Natural killer cell (primary cell): ENCODE data around the gene PRSS50. TPM values are rescaled to one million over a fixed set of nuclear protein-coding genes. Genes with fewer than 3 reads are reported as not detected.

ENCODE experiments used
- ATAC-seq, 3 donors: fragments of 150-1000 bp in 2 of 3; fragments of 200-7000 bp in 1 of 3; cut with Tn5 transposase; 1 replicate in 1 of 3; 2 replicates in 2 of 3; pipeline ENCODE4 v1.10.0; 2021; ENCODE audit warnings: mild to moderate bottlenecking in 2 of 3, moderate library complexity in 2 of 3
- DNase-seq, 2 donors: peaks; one replicate each; pipeline versions ENCODE4 v3.0.0 to v3.0.0-alpha.2; 2013 to 2021; ENCODE audit warnings: mixed read lengths in 1 of 2
- H3K27ac ChIP-seq: one replicate; pipeline ENCODE4 v1.5.1; 2013; ENCODE audit warnings: mild to moderate bottlenecking, low read length
- H3K27me3 ChIP-seq: one replicate; pipeline ENCODE4 v1.6.1; 2013; ENCODE audit warnings: low read length; ENCODE audit not compliant: control insufficient read depth, insufficient read depth
- H3K36me3 ChIP-seq: one replicate; pipeline ENCODE4 v1.6.1; 2013; ENCODE audit warnings: low read length; ENCODE audit not compliant: control insufficient read depth, insufficient read depth
- H3K4me1 ChIP-seq: one replicate; pipeline ENCODE4 v1.6.1; 2013; ENCODE audit warnings: low read length; ENCODE audit not compliant: control insufficient read depth, insufficient read depth
- H3K4me3 ChIP-seq: one replicate; pipeline ENCODE4 v1.5.1; 2013; ENCODE audit warnings: low read length
- H3K9me3 ChIP-seq: one replicate; pipeline ENCODE4 v1.6.1; 2013; ENCODE audit warnings: low read length; ENCODE audit not compliant: control insufficient read depth, insufficient read depth
- H3K27ac Mint-ChIP-seq, 2 donors: one replicate each; pipeline ENCODE4 v1.8.0; 2022; ENCODE audit warnings: mild to moderate bottlenecking in 2 of 2, mixed read lengths in 2 of 2, moderate library complexity in 1 of 2
- H3K27me3 Mint-ChIP-seq, 2 donors: one replicate each; pipeline ENCODE4 v1.8.0; 2022; ENCODE audit warnings: low read depth in 2 of 2, mixed read lengths in 2 of 2
- H3K36me3 Mint-ChIP-seq: one replicate; pipeline ENCODE4 v1.8.0; 2022; ENCODE audit warnings: mixed read lengths
- H3K4me1 Mint-ChIP-seq, 2 donors: one replicate each; pipeline ENCODE4 v1.8.0; 2022; ENCODE audit warnings: mixed read lengths in 2 of 2
- H3K4me3 Mint-ChIP-seq: one replicate; pipeline ENCODE4 v1.8.0; 2022; ENCODE audit warnings: mild to moderate bottlenecking, moderate library complexity, mixed read lengths
- H3K9me3 Mint-ChIP-seq, 2 donors: one replicate each; pipeline ENCODE4 v1.8.0; 2022; ENCODE audit warnings: mixed read lengths in 2 of 2
- WGBS: methylation state at CpG from one replicate; pipeline ENCODE4 v1.1.7; 2013; ENCODE audit warnings: missing lambda C conversion rate; ENCODE audit not compliant: insufficient coverage; 5-methylcytosine and 5-hydroxymethylcytosine counted together
- intact Hi-C: fragments of 100-400 bp; cut with micrococcal nuclease; formaldehyde crosslinking; loops from one replicate; pipeline ENCODE4 v1.14.2; 2022
- total RNA-seq, 4 donors: library from RNA; stranded (reverse); fragments of 120-200 nt in 1 of 4; gene quantifications; one replicate each; pipeline versions ENCODE4 v1.2.3 to v1.2.4, GENCODE V29; 2013 to 2022
- TF ChIP-seq, protein P1 (sequence below): fragments of 200-600 bp; IDR thresholded peaks from one replicate; pipeline ENCODE4 v1.8.0; 2022; ENCODE audit warnings: antibody characterized with exemption

PRSS50 gene
- total RNA-seq, 3 donors from 2014 or later (not counting 1 experiment from before 2014, with no cell fraction given), result 0.16 TPM; not detected in 2

DNA sequence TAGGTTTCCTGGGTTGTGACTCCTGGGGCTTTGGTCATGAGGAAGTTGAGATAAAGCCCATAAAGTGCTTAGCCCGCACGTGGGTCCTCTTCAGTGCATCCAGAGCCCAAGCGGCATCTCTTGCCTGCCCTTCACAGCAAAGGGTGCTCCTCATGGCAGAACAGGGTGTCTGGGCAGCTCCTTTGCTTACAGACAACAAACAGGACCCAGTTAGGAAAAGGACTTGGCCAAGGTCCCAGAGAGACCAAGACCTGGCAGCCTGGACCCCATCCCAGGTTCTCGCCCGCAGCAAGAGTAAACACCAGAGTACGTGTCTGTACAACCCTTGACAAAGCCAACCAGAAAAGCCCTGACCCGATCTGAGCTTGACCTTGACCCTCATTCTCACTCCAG lies 51.2 kb downstream of the PRSS50 start:
- no peak for ATAC-seq

DNA sequence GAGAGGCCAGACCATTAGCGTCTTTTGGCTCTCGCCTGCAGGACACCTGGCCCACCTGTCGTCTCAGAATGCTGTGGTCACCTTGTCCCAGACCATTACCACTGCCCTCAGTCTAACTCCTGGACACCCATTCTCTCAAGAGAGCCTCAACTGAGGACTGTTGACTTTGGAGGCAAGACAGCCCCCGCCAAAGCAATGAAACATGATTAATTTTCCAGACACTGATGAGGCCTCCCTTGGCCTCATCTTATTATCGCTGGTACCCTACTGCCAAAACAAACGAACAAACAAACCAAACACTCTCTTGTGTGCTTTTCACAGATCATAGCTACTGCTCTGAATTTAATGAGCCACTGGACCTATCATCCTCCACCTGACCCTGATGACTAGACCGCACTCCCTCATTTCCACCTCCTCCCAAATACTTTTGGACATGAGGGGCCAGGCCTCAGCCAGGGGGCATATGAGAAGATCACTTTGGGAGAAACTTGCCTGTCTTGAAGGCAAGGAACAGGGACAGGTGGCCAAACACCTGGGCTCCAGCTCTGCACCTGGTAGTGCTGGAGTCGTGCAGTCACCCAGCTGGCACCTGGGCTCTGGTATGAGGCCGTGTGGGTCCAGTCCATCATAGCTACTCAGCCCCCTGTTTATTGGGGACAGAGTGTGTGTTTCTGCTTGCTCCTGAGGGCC lies 51.8 kb downstream of the PRSS50 start:
- H3K9me3 Mint-ChIP-seq, result no peaks in the 10 kb centered on the region

More for the DNA sequence above, 51.2 kb downstream of the PRSS50 start:
- Mint-ChIP-seq H3K4me3 (no peak overlapping the region), H3K27ac (peak overlapping the region in 1 of 2 donors; percentile 4), H3K4me1 (no peaks in the 10 kb centered on the region), H3K36me3 (no peaks in the 10 kb centered on the region), H3K9me3 (no peaks in the 10 kb centered on the region), H3K27me3 (no peaks in the 10 kb centered on the region)
- Histone ChIP-seq H3K27ac (no peak overlapping the region), H3K4me1 (no peaks in the 10 kb centered on the region), H3K4me3 (no peak overlapping the region), H3K36me3 (no peaks in the 10 kb centered on the region), H3K27me3 (no peaks in the 10 kb centered on the region), H3K9me3 (no peaks in the 10 kb centered on the region)
- intact Hi-C loops, result no loop called here
- 86% methylated on average over 7 of the region's 7 CpGs for WGBS
- no peak for DNase-seq
- TF ChIP-seq, protein P1, sequence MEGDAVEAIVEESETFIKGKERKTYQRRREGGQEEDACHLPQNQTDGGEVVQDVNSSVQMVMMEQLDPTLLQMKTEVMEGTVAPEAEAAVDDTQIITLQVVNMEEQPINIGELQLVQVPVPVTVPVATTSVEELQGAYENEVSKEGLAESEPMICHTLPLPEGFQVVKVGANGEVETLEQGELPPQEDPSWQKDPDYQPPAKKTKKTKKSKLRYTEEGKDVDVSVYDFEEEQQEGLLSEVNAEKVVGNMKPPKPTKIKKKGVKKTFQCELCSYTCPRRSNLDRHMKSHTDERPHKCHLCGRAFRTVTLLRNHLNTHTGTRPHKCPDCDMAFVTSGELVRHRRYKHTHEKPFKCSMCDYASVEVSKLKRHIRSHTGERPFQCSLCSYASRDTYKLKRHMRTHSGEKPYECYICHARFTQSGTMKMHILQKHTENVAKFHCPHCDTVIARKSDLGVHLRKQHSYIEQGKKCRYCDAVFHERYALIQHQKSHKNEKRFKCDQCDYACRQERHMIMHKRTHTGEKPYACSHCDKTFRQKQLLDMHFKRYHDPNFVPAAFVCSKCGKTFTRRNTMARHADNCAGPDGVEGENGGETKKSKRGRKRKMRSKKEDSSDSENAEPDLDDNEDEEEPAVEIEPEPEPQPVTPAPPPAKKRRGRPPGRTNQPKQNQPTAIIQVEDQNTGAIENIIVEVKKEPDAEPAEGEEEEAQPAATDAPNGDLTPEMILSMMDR, result no peak

DNA sequence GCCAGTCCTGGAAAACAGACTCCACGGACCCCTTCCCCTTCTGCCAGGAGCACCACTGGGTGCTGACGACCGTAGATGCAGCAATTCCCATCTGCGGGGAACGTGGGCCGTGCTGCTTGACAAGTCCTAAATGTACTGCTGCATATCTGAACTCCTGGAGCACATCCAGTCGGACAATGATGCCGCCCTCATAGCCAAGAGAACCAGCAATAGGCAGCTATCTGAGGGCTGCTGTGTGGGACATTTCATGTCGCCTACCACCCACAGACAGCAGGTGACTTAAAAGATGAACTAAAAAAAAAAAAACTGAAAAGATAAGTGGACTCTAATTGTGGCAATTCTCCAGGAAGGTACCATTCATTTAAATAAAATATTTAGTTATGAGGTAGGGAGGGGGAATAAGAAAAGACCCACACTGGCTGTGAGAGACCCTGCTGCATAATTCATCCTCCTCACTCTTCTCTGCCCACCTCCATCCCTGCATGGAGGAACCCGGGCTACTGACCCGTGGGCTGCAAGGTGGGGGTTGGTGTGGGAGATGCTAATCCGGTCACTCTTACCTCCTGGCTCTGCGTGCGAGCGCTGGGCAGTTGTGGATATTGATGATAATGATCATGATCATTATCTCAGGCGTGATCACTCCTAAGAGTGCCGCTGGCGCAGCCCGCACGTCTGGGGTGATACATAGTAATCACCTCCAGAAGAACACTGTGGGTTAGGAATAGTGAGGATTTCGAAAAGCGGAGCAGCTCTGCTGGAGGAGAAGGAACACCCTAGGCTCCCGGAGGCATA lies 52.5 kb downstream of the PRSS50 start:
- Mint-ChIP-seq H3K9me3 (no peaks in the 10 kb centered on the region), H3K27me3 (no peaks in the 10 kb centered on the region), H3K36me3 (no peaks in the 10 kb centered on the region), H3K4me1 (no peaks in the 10 kb centered on the region), H3K4me3 (no peak overlapping the region), H3K27ac (no peak overlapping the region)
- Histone ChIP-seq H3K27me3 (no peaks in the 10 kb centered on the region), H3K27ac (no peak overlapping the region), H3K4me1 (no peaks in the 10 kb centered on the region), H3K9me3 (no peaks in the 10 kb centered on the region), H3K4me3 (no peak overlapping the region), H3K36me3 (no peaks in the 10 kb centered on the region)
- intact Hi-C loops, result no loop called here
- ATAC-seq (no peak), DNase-seq (no peak)
- 72% methylated on average over 22 of the region's 23 CpGs for WGBS
- TF ChIP-seq, protein P1, result no peak

More for the DNA sequence above, 51.8 kb downstream of the PRSS50 start:
- Mint-ChIP-seq H3K27me3 (no peaks in the 10 kb centered on the region), H3K27ac (no peak overlapping the region), H3K4me3 (no peak overlapping the region), H3K36me3 (no peaks in the 10 kb centered on the region), H3K4me1 (no peaks in the 10 kb centered on the region)
- H3K4me1 ChIP-seq, result no peaks in the 10 kb centered on the region
- no peaks in the 10 kb centered on the region for H3K36me3 ChIP-seq
- no peak overlapping the region for H3K27ac ChIP-seq
- ATAC-seq, result no peak
- H3K27me3 ChIP-seq, result no peaks in the 10 kb centered on the region
- no peaks in the 10 kb centered on the region for H3K9me3 ChIP-seq
- TF ChIP-seq, protein P1, result no peak
- H3K4me3 ChIP-seq, result no peak overlapping the region
- DNase-seq, result no peak
- whole genome bisulfite sequencing, result 84% methylated on average over 9 of the region's 9 CpGs
- intact Hi-C loops, result no loop called here
